SU-DHL-6 (cell line): ENCODE measurements around the gene KLHL20.
"Not testable (repeated sequence)": the region's sequence is repeated elsewhere in the genome, so short reads cannot be mapped to it uniquely, and the experiment has no call there.

Experiments
- H2AFZ ChIP-seq: fragments of 200-600 bp; sonication (generic); 2 replicates; pipeline ENCODE4 v1.6.1; 2014; ENCODE audit warnings: low read depth, mild to moderate bottlenecking, moderate library complexity, mixed read lengths, antibody characterized with exemption, low read length; ENCODE audit not compliant: severe bottlenecking
- H3F3A ChIP-seq: fragments of 200-600 bp; shearing (Covaris generic); 2 replicates; pipeline ENCODE4 v1.6.0; 2016; ENCODE audit warnings: antibody characterized with exemption, mild to moderate bottlenecking; ENCODE audit not compliant: insufficient read depth
- H3K27ac ChIP-seq: fragments of 200-600 bp; sonication (generic); 2 replicates; pipeline ENCODE4 v1.5.1; 2016; ENCODE audit warnings: low read depth, mild to moderate bottlenecking, low read length, moderate library complexity, mixed read lengths
- H3K27me3 ChIP-seq: fragments of 200-600 bp; sonication (generic), shearing (Covaris generic); 2 replicates; pipeline ENCODE4 v1.6.0; 2014; ENCODE audit warnings: mild to moderate bottlenecking, low read length
- H3K36me3 ChIP-seq: fragments of 200-600 bp; sonication (generic); 2 replicates; pipeline ENCODE4 v1.6.1; 2014; ENCODE audit warnings: mild to moderate bottlenecking, low read length, mixed read lengths
- H3K4me2 ChIP-seq: fragments of 300-600, 200-600 bp; shearing (Covaris generic), sonication (generic); 2 replicates; pipeline ENCODE4 v1.6.0; 2014; ENCODE audit warnings: low read length, low read depth, mild to moderate bottlenecking; ENCODE audit not compliant: poor library complexity, severe bottlenecking
- H3K4me3 ChIP-seq: fragments of 200-600 bp; sonication (generic); 2 replicates; pipeline ENCODE4 v1.5.1; 2014; ENCODE audit warnings: antibody characterized with exemption, low read length, mild to moderate bottlenecking, mixed read lengths; ENCODE audit not compliant: insufficient read depth, poor library complexity, severe bottlenecking
- H3K79me2 ChIP-seq: fragments of 200-600 bp; sonication (generic); 2 replicates; pipeline ENCODE4 v1.6.1; 2014; ENCODE audit warnings: mild to moderate bottlenecking, low read length, moderate library complexity; ENCODE audit not compliant: insufficient read depth
- H3K9ac ChIP-seq: fragments of 200-600 bp; sonication (generic); 2 replicates; pipeline ENCODE4 v1.7.0; 2014; ENCODE audit warnings: mild to moderate bottlenecking, low read length
- H3K9me2 ChIP-seq: fragments of 200-600 bp; sonication (generic); replicated peaks from 2 replicates; pipeline ENCODE4 v1.6.1; 2014; ENCODE audit warnings: low read length; ENCODE audit not compliant: insufficient read depth
- H3K9me3 ChIP-seq: fragments of 200-600 bp; sonication (generic); 2 replicates; pipeline ENCODE4 v1.6.1; 2014; ENCODE audit warnings: low read length, mixed read lengths; ENCODE audit not compliant: insufficient read depth
- H4K20me1 ChIP-seq: fragments of 200-600 bp; sonication (generic); 2 replicates; pipeline ENCODE4 v1.6.1; 2014; ENCODE audit warnings: low read depth, mild to moderate bottlenecking, antibody characterized with exemption, low read length, moderate library complexity, mixed read lengths
- EZH2phosphoT487 ChIP-seq: fragments of 200-600 bp; sonication (generic), shearing (Covaris generic); conservative IDR thresholded peaks from 2 replicates; pipeline ENCODE4 v1.6.1; 2018; ENCODE audit warnings: mild to moderate bottlenecking, antibody characterized with exemption, low read length, moderate library complexity, mixed read lengths
- TF ChIP-seq, protein P1 (sequence below): fragments of 200-600 bp; sonication (generic); IDR thresholded peaks from one replicate; pipeline ENCODE4 v1.5.1; 2017; ENCODE audit warnings: antibody characterized with exemption, mild to moderate bottlenecking, low read length, moderate library complexity; ENCODE audit not compliant: insufficient read depth, poor library complexity, severe bottlenecking

KLHL20 gene

GRCh38 chr1:173733912-173734311 lies 19.1 kb downstream of the KLHL20 start:
- no peak overlapping the region for H2AFZ ChIP-seq
- H3K27ac ChIP-seq, result no peak overlapping the region
- H4K20me1 ChIP-seq, result no peaks in the 10 kb centered on the region
- TF ChIP-seq EZH2phosphoT487, result no peak
- TF ChIP-seq, protein P1, sequence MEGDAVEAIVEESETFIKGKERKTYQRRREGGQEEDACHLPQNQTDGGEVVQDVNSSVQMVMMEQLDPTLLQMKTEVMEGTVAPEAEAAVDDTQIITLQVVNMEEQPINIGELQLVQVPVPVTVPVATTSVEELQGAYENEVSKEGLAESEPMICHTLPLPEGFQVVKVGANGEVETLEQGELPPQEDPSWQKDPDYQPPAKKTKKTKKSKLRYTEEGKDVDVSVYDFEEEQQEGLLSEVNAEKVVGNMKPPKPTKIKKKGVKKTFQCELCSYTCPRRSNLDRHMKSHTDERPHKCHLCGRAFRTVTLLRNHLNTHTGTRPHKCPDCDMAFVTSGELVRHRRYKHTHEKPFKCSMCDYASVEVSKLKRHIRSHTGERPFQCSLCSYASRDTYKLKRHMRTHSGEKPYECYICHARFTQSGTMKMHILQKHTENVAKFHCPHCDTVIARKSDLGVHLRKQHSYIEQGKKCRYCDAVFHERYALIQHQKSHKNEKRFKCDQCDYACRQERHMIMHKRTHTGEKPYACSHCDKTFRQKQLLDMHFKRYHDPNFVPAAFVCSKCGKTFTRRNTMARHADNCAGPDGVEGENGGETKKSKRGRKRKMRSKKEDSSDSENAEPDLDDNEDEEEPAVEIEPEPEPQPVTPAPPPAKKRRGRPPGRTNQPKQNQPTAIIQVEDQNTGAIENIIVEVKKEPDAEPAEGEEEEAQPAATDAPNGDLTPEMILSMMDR, result no peak
- no peak overlapping the region for H3K4me2 ChIP-seq
- no peaks in the 10 kb centered on the region for H3K9me2 ChIP-seq
- no peak overlapping the region for H3K4me3 ChIP-seq
- peaks cover 25% of the 10 kb centered on the region for H3K79me2 ChIP-seq
- peaks cover 7% of the 10 kb centered on the region; the same call in 1 of the 2 replicates for H3K36me3 ChIP-seq
- H3K9ac ChIP-seq, result no peak overlapping the region
- no peaks in the 10 kb centered on the region for H3F3A ChIP-seq
- no peaks in the 10 kb centered on the region for H3K27me3 ChIP-seq
- no peaks in the 10 kb centered on the region for H3K9me3 ChIP-seq

GRCh38 chr1:173736104-173736503 lies 21.3 kb downstream of the KLHL20 start:
- not testable (repeated sequence) for H3K9me3 ChIP-seq, H2AFZ ChIP-seq, H3F3A ChIP-seq, H3K4me3 ChIP-seq, H3K4me2 ChIP-seq, H3K27ac ChIP-seq, H3K9ac ChIP-seq, H3K27me3 ChIP-seq, H4K20me1 ChIP-seq, H3K9me2 ChIP-seq, H3K36me3 ChIP-seq
- H3K79me2 ChIP-seq, result peaks cover 46% of the 10 kb centered on the region

DNA sequence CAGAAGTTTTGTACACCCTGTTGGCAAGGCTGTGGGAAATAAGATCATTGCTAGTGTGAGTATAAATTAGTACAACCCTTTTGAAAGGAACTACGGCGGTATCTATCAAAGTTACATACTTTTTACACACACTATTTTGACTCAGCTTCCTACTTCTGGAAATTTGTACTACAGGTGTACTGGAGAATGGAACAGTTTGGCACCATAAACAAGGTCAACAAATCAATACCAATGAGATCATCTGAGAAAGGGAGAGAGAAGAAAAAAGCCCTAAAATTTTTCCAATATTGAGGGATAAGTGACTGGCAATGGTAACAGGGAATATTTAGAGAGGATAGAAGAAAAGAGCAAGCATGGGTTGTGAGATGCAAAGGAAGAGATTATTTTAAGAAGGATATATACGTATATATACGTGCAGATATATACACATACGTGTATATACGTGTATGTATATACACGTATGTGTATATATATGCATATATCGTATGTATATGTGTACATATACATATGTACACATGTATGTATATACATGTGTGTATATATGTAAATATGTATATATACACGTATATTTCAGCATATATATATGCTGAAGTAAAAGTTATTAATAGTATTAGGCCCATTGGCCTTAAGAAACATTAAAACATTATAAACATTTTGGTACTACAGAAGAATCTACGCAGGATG lies 27.6 kb downstream of the KLHL20 start:
- no peaks in the 10 kb centered on the region for H3K9me2 ChIP-seq
- no peak overlapping the region for H3K27ac ChIP-seq
- TF ChIP-seq, protein P1, result no peak
- TF ChIP-seq EZH2phosphoT487, result no peak
- peaks cover 17% of the 10 kb centered on the region for H3K36me3 ChIP-seq
- peaks cover 71% of the 10 kb centered on the region for H3K79me2 ChIP-seq
- no peak overlapping the region for H3K4me2 ChIP-seq
- H3K9ac ChIP-seq, result no peak overlapping the region
- H3F3A ChIP-seq, result no peaks in the 10 kb centered on the region
- H2AFZ ChIP-seq, result no peak overlapping the region
- no peaks in the 10 kb centered on the region for H3K9me3 ChIP-seq
- no peak overlapping the region for H3K4me3 ChIP-seq
- H3K27me3 ChIP-seq, result no peaks in the 10 kb centered on the region
- no peaks in the 10 kb centered on the region; the same call in 1 of the 2 replicates for H4K20me1 ChIP-seq

GRCh38 chr1:173744651-173745050 lies 29.9 kb downstream of the KLHL20 start:
- Histone ChIP-seq H3K9me2 (no peaks in the 10 kb centered on the region), H3K4me3 (no peak overlapping the region), H3K79me2 (peaks cover 70% of the 10 kb centered on the region), H2AFZ (no peak overlapping the region), H3K9me3 (no peaks in the 10 kb centered on the region), H3K4me2 (no peak overlapping the region), H3K36me3 (peaks cover 25% of the 10 kb centered on the region), H3F3A (no peaks in the 10 kb centered on the region), H3K9ac (no peak overlapping the region), H3K27me3 (no peaks in the 10 kb centered on the region), H4K20me1 (no peaks in the 10 kb centered on the region; the same call in 1 of the 2 replicates), H3K27ac (no peak overlapping the region)
- no peak for TF ChIP-seq EZH2phosphoT487
- TF ChIP-seq, protein P1, result no peak
